ENCODE data around the gene DISP2.

GRCh38 chr15:40399370-40399769 lies 41.4 kb downstream of the DISP2 start:
- TF ChIP-seq CTCF (IDR thresholded peaks at IDR 0.05): no peak
- no peak for TF ChIP-seq POLR2A (IDR thresholded peaks at IDR 0.05)
- TF ChIP-seq POLR2AphosphoS5 (IDR thresholded peaks at IDR 0.05): no peak
